H1 (cell line): ENCODE data around the gene NDUFB1. TPM values are rescaled to one million over a fixed set of nuclear protein-coding genes. Genes with fewer than 3 reads are reported as not detected.

Experiments
- CTCF ChIA-PET: fragments of 300-600 bp; sonication (Branson Sonifier 250); formaldehyde crosslinking; loops from one replicate; lab custom pipeline; 2021; ENCODE audit not compliant: partially characterized antibody; lab: Charles Lee
- POLR2A ChIA-PET: fragments of 300-600 bp; sonication (Branson Sonifier 250); formaldehyde crosslinking; loops from one replicate; lab custom pipeline; 2021; ENCODE audit warnings: inconsistent platforms; ENCODE audit not compliant: partially characterized antibody; lab: Charles Lee
- DNase-seq, 2 experiments: peaks; one replicate each; pipeline versions ENCODE4 v3.0.0 to v3.0.0-alpha.2; 2010 to 2022; ENCODE audit warnings: low spot score in 2 of 2, low read depth in 1 of 2, mixed read lengths in 1 of 2
- FAIRE-seq: peaks from 2 replicates; lab custom pipeline; 2011; peaks lifted over from hg19 to GRCh38; lab: Jason Lieb, UNC
- H2AFZ ChIP-seq: 2 replicates; pipeline ENCODE4 v1.8.1; 2012; ENCODE audit warnings: low read length, inconsistent platforms
- H2AK5ac ChIP-seq: 2 replicates; pipeline ENCODE4 v1.6.1; 2013; ENCODE audit warnings: low read depth, low read length
- H2BK120ac ChIP-seq: replicated peaks from 2 replicates; pipeline ENCODE3; 2013; ENCODE audit warnings: low read depth, low read length, inconsistent platforms
- H2BK12ac ChIP-seq: 2 replicates; pipeline ENCODE4 v1.6.1; 2013; ENCODE audit warnings: low read depth, low read length
- H2BK15ac ChIP-seq: 2 replicates; pipeline ENCODE4 v1.6.1; 2013; ENCODE audit warnings: low read length
- H2BK20ac ChIP-seq: 2 replicates; pipeline ENCODE4 v1.6.1; 2013; ENCODE audit warnings: low read length
- H2BK5ac ChIP-seq: 2 replicates; pipeline ENCODE4 v1.6.1; 2013; ENCODE audit warnings: low read depth, low read length
- H3K14ac ChIP-seq: 2 replicates; pipeline ENCODE4 v1.6.1; 2013; ENCODE audit warnings: inconsistent platforms; ENCODE audit not compliant: insufficient read length
- H3K18ac ChIP-seq: 2 replicates; pipeline ENCODE4 v1.6.1; 2013; ENCODE audit warnings: low read length; ENCODE audit errors: extremely low read depth
- H3K23ac ChIP-seq: 2 replicates; pipeline ENCODE4 v1.6.1; 2013; ENCODE audit warnings: inconsistent platforms; ENCODE audit not compliant: insufficient read length
- H3K23me2 ChIP-seq: 2 replicates; pipeline ENCODE4 v1.6.1; 2013; ENCODE audit warnings: low read depth, low read length
- H3K27ac ChIP-seq: 2 replicates; pipeline ENCODE4 v1.6.1; 2011; ENCODE audit warnings: low read depth, low read length, inconsistent platforms
- H3K27me3 ChIP-seq, 4 experiments: replicated peaks in 1 of 4; 1 replicate in 1 of 4; 2 replicates in 3 of 4; pipeline versions ENCODE4 v1.6.1 to v1.8.1; 2011 to 2013; ENCODE audit warnings: low read length in 3 of 4, mild to moderate bottlenecking in 3 of 4, inconsistent platforms in 2 of 4, mixed read lengths in 2 of 4, moderate library complexity in 1 of 4; ENCODE audit not compliant: control insufficient read depth in 3 of 4, insufficient read depth in 3 of 4; ENCODE audit errors: extremely low read depth in 1 of 4
- H3K36me3 ChIP-seq, 4 experiments: 2 replicates each; pipeline versions ENCODE4 v1.6.1 to v1.8.1; 2011 to 2013; ENCODE audit warnings: mild to moderate bottlenecking in 4 of 4, low read length in 3 of 4, moderate library complexity in 2 of 4, control low read depth in 1 of 4, inconsistent platforms in 1 of 4; ENCODE audit not compliant: insufficient read depth in 4 of 4, control insufficient read depth in 2 of 4
- H3K4ac ChIP-seq: replicated peaks from 2 replicates; pipeline ENCODE3; 2013; ENCODE audit warnings: low read length, low read depth, mixed read lengths, inconsistent platforms; ENCODE audit not compliant: insufficient read length
- H3K4me1 ChIP-seq, 4 experiments: replicated peaks in 1 of 4; 1 replicate in 1 of 4; 2 replicates in 3 of 4; pipeline versions ENCODE4 v1.6.1 to v1.8.1; 2011 to 2013; ENCODE audit warnings: low read length in 3 of 4, inconsistent platforms in 2 of 4, mixed read lengths in 1 of 4; ENCODE audit not compliant: insufficient read depth in 4 of 4, control insufficient read depth in 3 of 4
- H3K4me2 ChIP-seq, 2 experiments: 2 replicates each; pipeline versions ENCODE4 v1.6.1 to v1.8.1; 2011 to 2013; ENCODE audit warnings: low read depth in 2 of 2, low read length in 2 of 2, control low read depth in 1 of 2, inconsistent platforms in 1 of 2, mild to moderate bottlenecking in 1 of 2; ENCODE audit not compliant: insufficient read depth in 1 of 2
- H3K4me3 ChIP-seq, 4 experiments: fragments of 200-600, 300-600 bp in 1 of 4; sonication (generic), shearing (Covaris generic), sonication (Bioruptor Twin) in 1 of 4; 2 replicates each; pipeline versions ENCODE4 v1.5.1 to v1.8.1; 2011 to 2016; ENCODE audit warnings: low read length in 4 of 4, low read depth in 3 of 4, control low read depth in 2 of 4, inconsistent platforms in 2 of 4, mild to moderate bottlenecking in 2 of 4, mixed read lengths in 1 of 4, moderate library complexity in 1 of 4; ENCODE audit not compliant: insufficient read depth in 2 of 4; ENCODE audit errors: extremely low read depth in 1 of 4
- H3K56ac ChIP-seq: replicated peaks from 2 replicates; pipeline ENCODE3; 2013; ENCODE audit warnings: low read depth, mild to moderate bottlenecking, mixed read lengths, low read length, inconsistent platforms; ENCODE audit not compliant: insufficient read length
- H3K79me1 ChIP-seq: 2 replicates; pipeline ENCODE4 v1.6.1; 2013; ENCODE audit warnings: low read depth, low read length, control low read depth
- H3K79me2 ChIP-seq, 2 experiments: 2 replicates each; pipeline versions ENCODE4 v1.6.1 to v1.8.1; 2012 to 2013; ENCODE audit warnings: low read length in 2 of 2, mild to moderate bottlenecking in 2 of 2, inconsistent platforms in 1 of 2; ENCODE audit not compliant: insufficient read depth in 2 of 2, control insufficient read depth in 1 of 2
- H3K9ac ChIP-seq, 4 experiments: replicated peaks in 1 of 4; 1 replicate in 1 of 4; 2 replicates in 3 of 4; pipeline versions ENCODE4 v1.6.1 to v1.8.1; 2011 to 2013; ENCODE audit warnings: low read depth in 3 of 4, low read length in 3 of 4, control low read depth in 2 of 4, mild to moderate bottlenecking in 2 of 4, moderate library complexity in 2 of 4, inconsistent platforms in 1 of 4; ENCODE audit errors: extremely low read depth in 1 of 4
- H3K9me3 ChIP-seq, 2 experiments: 2 replicates each; pipeline versions ENCODE4 v1.6.1 to v1.8.1; 2012 to 2013; ENCODE audit warnings: mild to moderate bottlenecking in 2 of 2, moderate library complexity in 2 of 2, control low read depth in 1 of 2, inconsistent platforms in 1 of 2, low read depth in 1 of 2, low read length in 1 of 2, mixed read lengths in 1 of 2; ENCODE audit not compliant: insufficient read depth in 2 of 2
- H4K20me1 ChIP-seq, 2 experiments: replicated peaks in 1 of 2; 2 replicates each; pipeline versions ENCODE3 to v1.8.1; 2011 to 2013; ENCODE audit warnings: inconsistent platforms in 2 of 2, low read length in 2 of 2, mild to moderate bottlenecking in 1 of 2; ENCODE audit not compliant: insufficient read depth in 2 of 2, control insufficient read depth in 1 of 2
- H4K5ac ChIP-seq: 2 replicates; pipeline ENCODE4 v1.6.1; 2013; ENCODE audit warnings: low read length, low read depth, mixed read lengths, inconsistent platforms; ENCODE audit not compliant: insufficient read length
- H4K8ac ChIP-seq: 2 replicates; pipeline ENCODE4 v1.8.0; 2013; ENCODE audit warnings: mild to moderate bottlenecking, moderate library complexity, low read length, inconsistent platforms; ENCODE audit not compliant: insufficient read depth; ENCODE audit errors: extremely low read depth
- H4K91ac ChIP-seq: replicated peaks from 2 replicates; pipeline ENCODE3; 2013; ENCODE audit warnings: low read length, mixed read lengths, inconsistent platforms; ENCODE audit not compliant: insufficient read length
- BACH1 ChIP-seq: IDR thresholded peaks from 2 replicates; pipeline ENCODE4 v1.6.1; 2012; ENCODE audit warnings: low read length, improper control_type of control experiment
- BCL11A ChIP-seq, 2 experiments: IDR thresholded peaks; one replicate each; pipeline ENCODE4 v1.6.1; 2011; ENCODE audit warnings: low read depth in 2 of 2, low read length in 2 of 2, mild to moderate bottlenecking in 2 of 2
- BRCA1 ChIP-seq: IDR thresholded peaks from 2 replicates; pipeline ENCODE4 v1.6.1; 2012; ENCODE audit warnings: low read depth, low read length, improper control_type of control experiment
- CBX5 ChIP-seq: fragments of 300-800, 300-1000 bp; sonication (generic); IDR thresholded peaks from 2 replicates; pipeline ENCODE4 v1.7.1; 2016; ENCODE audit warnings: antibody characterized with exemption, low read length, low read depth
- CHD2 ChIP-seq: IDR thresholded peaks from 2 replicates; pipeline ENCODE4 v1.6.1; 2012; ENCODE audit warnings: low read length, improper control_type of control experiment
- CREB1 ChIP-seq: IDR thresholded peaks from 2 replicates; pipeline ENCODE4 v1.6.1; 2012; ENCODE audit warnings: inconsistent platforms
- NRF1 ChIP-seq: IDR thresholded peaks from 2 replicates; pipeline ENCODE4 v1.6.1; 2011; ENCODE audit warnings: mild to moderate bottlenecking, low read depth, low read length, improper control_type of control experiment
- RAD21 ChIP-seq, 2 experiments: IDR thresholded peaks in 1 of 2; conservative IDR thresholded peaks in 1 of 2; 2 replicates each; pipeline ENCODE4 v1.6.1; 2011; ENCODE audit warnings: low read depth in 2 of 2, low read length in 2 of 2, improper control_type of control experiment in 1 of 2, inconsistent platforms in 1 of 2, mild to moderate bottlenecking in 1 of 2, moderate library complexity in 1 of 2
- RFX5 ChIP-seq: IDR thresholded peaks from 2 replicates; pipeline ENCODE4 v1.6.1; 2011; ENCODE audit warnings: low read depth, low read length, improper control_type of control experiment, borderline replicate concordance
- SP4 ChIP-seq: IDR thresholded peaks from 2 replicates; pipeline ENCODE4 v1.6.1; 2012; ENCODE audit warnings: low read length, inconsistent platforms
- TBP ChIP-seq: IDR thresholded peaks from 2 replicates; pipeline ENCODE4 v1.6.1; 2011; ENCODE audit warnings: low read depth, low read length, improper control_type of control experiment
- ZNF274 ChIP-seq: IDR thresholded peaks from 2 replicates; pipeline ENCODE4 v1.7.0; 2012; ENCODE audit warnings: low read length, borderline replicate concordance; ENCODE audit errors: extremely low read depth
- whole genome bisulfite sequencing, 2 experiments: shearing (Covaris generic) in 1 of 2; methylation state at CpG; one replicate each; pipeline versions ENCODE4 v1.1.6 to v1.1.7; 2013 to 2015; ENCODE audit warnings: low lambda C conversion rate in 2 of 2, mixed read lengths in 2 of 2, inconsistent platforms in 1 of 2, low coverage in 1 of 2, missing lambda C conversion rate in 1 of 2; ENCODE audit not compliant: insufficient replicate concordance in 2 of 2, insufficient coverage in 1 of 2, insufficient read length in 1 of 2; ENCODE audit errors: extremely low coverage in 1 of 2, missing lambda C conversion rate in 1 of 2; 5-methylcytosine and 5-hydroxymethylcytosine counted together
- polyA plus RNA-seq, 7 experiments: library from polyadenylated mRNA; depleted of rRNA in 3 of 7; stranded (reverse) in 5 of 7; unstranded in 2 of 7; fragments of >200 nt in 5 of 7; fragments of 200-250 nt in 2 of 7; gene quantifications; 1 replicate in 5 of 7; 2 replicates in 1 of 7; 4 replicates in 1 of 7; pipeline versions ENCODE4 v1.2.1 to v1.2.3, GENCODE V29; 2011 to 2013; ENCODE audit warnings: missing spikeins in 2 of 7, mixed read lengths in 2 of 7
- total RNA-seq: library from RNA; stranded (reverse); fragmentation: NEBNext Ultra II Directional; extraction: Animal tissue kit (Norgen Biotek cat#: 25700); gene quantifications from 2 replicates; pipeline ENCODE4 v1.2.1, GENCODE V29; 2021

Gene NDUFB1
- total and polyA plus RNA-seq, 2 of the 8 experiments (the other 6 are each of a cell fraction or from before 2014, with no cell fraction given) = 124 to 271 TPM

- H2AK5ac ChIP-seq = no peak within 1 kb of the TSS
- H3K4me3 ChIP-seq = peak within 1 kb of the TSS; percentile 69 to 97 (median 86)
- POLR2A ChIA-PET = interaction anchor here (0.6 to 4.5 kb wide), 8 partner anchors 9 to 71 kb away, joined by 3 to 66 read pairs (median 6); partner anchors contain the start of genes CPSF2, NDUFB1 and TRIP11
- no peaks in the 10 kb centered on the region for H3K27me3 ChIP-seq
- H3K27ac ChIP-seq = peak within 1 kb of the TSS; percentile 37; the same call in 1 of the 2 replicates
- H4K91ac ChIP-seq = peak within 1 kb of the TSS; percentile 52
- H3K56ac ChIP-seq = peak within 1 kb of the TSS; percentile 49
- peaks cover 2 to 4% of the 10 kb centered on the region in 2 experiments for H4K20me1 ChIP-seq
- peaks cover 8% of the 10 kb centered on the region for H3K23me2 ChIP-seq
- FAIRE-seq = peak; percentile 88
- H3K4me2 ChIP-seq = peak within 1 kb of the TSS; percentile 71 to 76
- H3K14ac ChIP-seq = no peak within 1 kb of the TSS
- H2BK15ac ChIP-seq = no peak within 1 kb of the TSS
- no peak within 1 kb of the TSS for H2BK20ac ChIP-seq
- CTCF ChIA-PET = interaction anchor here (0.8 to 4.5 kb wide), 15 partner anchors 9 to 690 kb away, joined by 3 to 45 read pairs (median 4); partner anchors contain the start of genes CPSF2, NDUFB1 and TRIP11
- peaks cover 10% of the 10 kb centered on the region for H3K79me1 ChIP-seq
- H3K9me3 ChIP-seq = no peaks in the 10 kb centered on the region
- H3K36me3 ChIP-seq = no peaks in the 10 kb centered on the region
- peak within 1 kb of the TSS; percentile 60; the same call in 1 of the 2 replicates for H2BK5ac ChIP-seq
- peak within 1 kb of the TSS; percentile 19 for H2AFZ ChIP-seq
- peak; percentile 86 to 91 for DNase-seq
- peak within 1 kb of the TSS; percentile 81; the same call in 1 of the 2 replicates for H3K18ac ChIP-seq
- H2BK120ac ChIP-seq = no peak within 1 kb of the TSS
- peak within 1 kb of the TSS; percentile 35 for H4K5ac ChIP-seq
- no peak within 1 kb of the TSS for H3K4ac ChIP-seq
- WGBS, 2 experiments = 5% methylated on average over 9 of the region's 66 CpGs; no CpG with 5 or more reads in 1 of the 2 experiments
- 0 out of 2 replicates have a peak within 1 kb of the TSS, but pooled peaks have one; percentile 3 for H2BK12ac ChIP-seq
- H3K79me2 ChIP-seq = peaks cover 11 to 49% of the 10 kb centered on the region in 2 experiments
- peak within 1 kb of the TSS; percentile 95; the same call in 1 of the 2 replicates for H4K8ac ChIP-seq
- H3K4me1 ChIP-seq = peaks cover 4 to 7% (median 6%) of the 10 kb centered on the region in 4 experiments; a peak in 6 of 7 replicates
- H3K9ac ChIP-seq = peak within 1 kb of the TSS; percentile 67 to 85 (median 80)
- H3K23ac ChIP-seq = no peak within 1 kb of the TSS
- TF ChIP-seq CREB1 = no peak; the same call in 1 of the 2 replicates
- TF ChIP-seq BACH1 = 0 out of 2 replicates have a peak, but pooled peaks have one; percentile 29
- TF ChIP-seq ZNF274 = no peak
- TF ChIP-seq CBX5 = no peak
- no peak for TF ChIP-seq CHD2
- TF ChIP-seq SP4 = no peak
- no peak for TF ChIP-seq BRCA1
- TF ChIP-seq NRF1 = no peak
- TF ChIP-seq RFX5 = no peak
- no peak for TF ChIP-seq TBP
- peak; percentile 10 to 27; a peak in 2 of 4 replicates for TF ChIP-seq RAD21 (IDR thresholded peaks at IDR 0.05 in 1 of 2, conservative IDR thresholded peaks at IDR 0.05 in 1 of 2; ENCODE audit: low read depth in 2 of 2, low read length in 2 of 2)
- no peak for TF ChIP-seq BCL11A (IDR thresholded peaks at IDR 0.05; ENCODE audit: low read depth in 2 of 2, low read length in 2 of 2)
Observed at GRCh38 chr14:92106143-92106926, 15.2 kb downstream of the NDUFB1 start, which contains the start of gene ATXN3. TSS of gene ATXN3 (minus strand) at chr14:92106582. CDS start at chr14:92106552, 30 bp downstream.
